HEK293 (cell line): Measurements from ENCODE around the gene SIMC1.

Experiments used
- BCL11B ChIP-seq: fragments of 450-650 bp; formaldehyde crosslinking; IDR thresholded peaks from 2 replicates; pipeline ENCODE4 v1.5.1; 2016; ENCODE audit warnings: low read depth, missing biosample characterization, missing genetic modification characterization
- ELK4 ChIP-seq: IDR thresholded peaks from 2 replicates; pipeline ENCODE4 v1.6.1; 2011; ENCODE audit warnings: mild to moderate bottlenecking, low read depth, low read length, borderline replicate concordance
- GLIS2 ChIP-seq: fragments of 450-650 bp; formaldehyde crosslinking; IDR thresholded peaks from 2 replicates; pipeline ENCODE4 v1.5.1; 2016; ENCODE audit warnings: missing biosample characterization, missing genetic modification characterization
- HOXD13 ChIP-seq: sonication (generic); formaldehyde crosslinking; IDR thresholded peaks from 2 replicates; pipeline ENCODE4 v1.8.0; 2022; ENCODE audit warnings: missing genetic modification reagents, borderline replicate concordance
- KLF1 ChIP-seq: fragments of 450-650 bp; formaldehyde crosslinking; IDR thresholded peaks from 2 replicates; pipeline ENCODE4 v1.5.1; 2016; ENCODE audit warnings: missing biosample characterization, missing genetic modification characterization
- KLF10 ChIP-seq: fragments of 450-650 bp; IDR thresholded peaks from 2 replicates; pipeline ENCODE4 v1.5.1; 2018; ENCODE audit warnings: missing biosample characterization, mild to moderate bottlenecking, missing genetic modification characterization
- PRDM1 ChIP-seq: fragments of 450-650 bp; formaldehyde crosslinking; IDR thresholded peaks from 2 replicates; pipeline ENCODE4; 2016; ENCODE audit warnings: missing biosample characterization, missing genetic modification characterization
- PRDM10 ChIP-seq: fragments of 450-650 bp; formaldehyde crosslinking; IDR thresholded peaks from 2 replicates; pipeline ENCODE4 v1.5.1; 2016; ENCODE audit warnings: missing biosample characterization, missing genetic modification characterization
- SCRT2 ChIP-seq: fragments of 450-650 bp; formaldehyde crosslinking; IDR thresholded peaks from 2 replicates; pipeline ENCODE4 v1.5.1; 2016; ENCODE audit warnings: missing biosample characterization, missing genetic modification characterization
- YY1 ChIP-seq: fragments of 450-650 bp; formaldehyde crosslinking; IDR thresholded peaks from 2 replicates; pipeline ENCODE4 v1.5.1; 2018; ENCODE audit warnings: missing biosample characterization, missing genetic modification characterization
- ZBTB10 ChIP-seq: fragments of 450-650 bp; formaldehyde crosslinking; IDR thresholded peaks from 2 replicates; pipeline ENCODE4 v1.5.1; 2016; ENCODE audit warnings: missing biosample characterization, missing genetic modification characterization
- ZBTB48 ChIP-seq: fragments of 450-650 bp; formaldehyde crosslinking; IDR thresholded peaks from 2 replicates; pipeline ENCODE4 v1.5.1; 2016; ENCODE audit warnings: missing biosample characterization, missing genetic modification characterization
- ZEB2 ChIP-seq: fragments of 450-650 bp; formaldehyde crosslinking; IDR thresholded peaks from 2 replicates; pipeline ENCODE4 v1.5.1; 2016; ENCODE audit warnings: missing biosample characterization, missing genetic modification characterization
- ZFP69B ChIP-seq: fragments of 450-650 bp; formaldehyde crosslinking; IDR thresholded peaks from 2 replicates; pipeline ENCODE4 v1.5.1; 2016; ENCODE audit warnings: missing biosample characterization, missing genetic modification characterization
- ZNF140 ChIP-seq: fragments of 450-650 bp; formaldehyde crosslinking; IDR thresholded peaks from 2 replicates; pipeline ENCODE4 v1.5.1; 2016; ENCODE audit warnings: missing biosample characterization, missing genetic modification characterization
- ZNF155 ChIP-seq: fragments of 450-650 bp; formaldehyde crosslinking; IDR thresholded peaks from 2 replicates; pipeline ENCODE4 v1.5.1; 2016; ENCODE audit warnings: missing biosample characterization, missing genetic modification characterization
- ZNF335 ChIP-seq: fragments of 450-650 bp; formaldehyde crosslinking; conservative IDR thresholded peaks from 2 replicates; pipeline ENCODE4 v1.5.1; 2016; ENCODE audit warnings: missing biosample characterization, missing genetic modification characterization
- ZNF341 ChIP-seq: fragments of 450-650 bp; formaldehyde crosslinking; IDR thresholded peaks from 2 replicates; pipeline ENCODE4; 2016; ENCODE audit warnings: low read depth, missing biosample characterization, missing genetic modification characterization
- ZNF404 ChIP-seq: fragments of 450-650 bp; formaldehyde crosslinking; IDR thresholded peaks from 2 replicates; pipeline ENCODE4 v1.5.1; 2017; ENCODE audit warnings: missing biosample characterization, missing genetic modification characterization
- ZNF423 ChIP-seq: fragments of 450-650 bp; formaldehyde crosslinking; IDR thresholded peaks from 2 replicates; pipeline ENCODE4 v1.5.1; 2016; ENCODE audit warnings: missing biosample characterization, missing genetic modification characterization
- ZNF510 ChIP-seq: fragments of 450-650 bp; formaldehyde crosslinking; IDR thresholded peaks from 2 replicates; pipeline ENCODE4 v1.5.1; 2018; ENCODE audit warnings: mild to moderate bottlenecking, missing genetic modification characterization, missing biosample characterization; ENCODE audit not compliant: insufficient replicate concordance
- ZNF514 ChIP-seq: fragments of 450-650 bp; formaldehyde crosslinking; IDR thresholded peaks from 2 replicates; pipeline ENCODE4 v1.5.1; 2016; ENCODE audit warnings: missing biosample characterization, missing genetic modification characterization
- ZNF518A ChIP-seq: fragments of 450-650 bp; formaldehyde crosslinking; conservative IDR thresholded peaks from 2 replicates; pipeline ENCODE4 v1.5.1; 2016; ENCODE audit warnings: low read depth, missing biosample characterization, missing genetic modification characterization
- ZNF558 ChIP-seq: fragments of 450-650 bp; formaldehyde crosslinking; IDR thresholded peaks from 2 replicates; pipeline ENCODE4 v1.5.1; 2016; ENCODE audit warnings: missing biosample characterization, missing genetic modification characterization
- ZNF623 ChIP-seq: fragments of 450-650 bp; formaldehyde crosslinking; IDR thresholded peaks from 2 replicates; pipeline ENCODE4 v1.5.1; 2016; ENCODE audit warnings: missing biosample characterization, missing genetic modification characterization
- ZNF624 ChIP-seq: fragments of 450-650 bp; formaldehyde crosslinking; IDR thresholded peaks from 2 replicates; pipeline ENCODE4 v1.5.1; 2017; ENCODE audit warnings: missing biosample characterization, missing genetic modification characterization
- ZNF76 ChIP-seq: fragments of 450-650 bp; formaldehyde crosslinking; IDR thresholded peaks from 2 replicates; pipeline ENCODE4; 2016; ENCODE audit warnings: low read depth, missing biosample characterization, missing genetic modification characterization, borderline replicate concordance
- ZSCAN30 ChIP-seq: fragments of 450-650 bp; IDR thresholded peaks from 2 replicates; pipeline ENCODE4 v1.5.1; 2018; ENCODE audit warnings: missing biosample characterization, mild to moderate bottlenecking, missing genetic modification characterization, moderate library complexity

Gene SIMC1

GRCh38 chr5:176361437-176362232, 123.4 kb downstream of the SIMC1 start, which contains the start of gene KIAA1191 (continued):
- peak; percentile 72 for TF ChIP-seq ZEB2 (tag by site-specific recombination)
- no peak for TF ChIP-seq ZNF404 (tag by site-specific recombination)
- peak; percentile 50; the same call in 1 of the 2 replicates for TF ChIP-seq ZSCAN30
- TF ChIP-seq BCL11B (tag by site-specific recombination) = peak; percentile 58; the same call in 1 of the 2 replicates
- TF ChIP-seq ZNF76 = peak; percentile 93
- TF ChIP-seq ZNF624 (tag by site-specific recombination) = no peak
- TF ChIP-seq ZNF155 (tag by site-specific recombination) = no peak
- TF ChIP-seq KLF1 (tag by site-specific recombination) = peak; percentile 68
- TF ChIP-seq KLF10 (tag by site-specific recombination) = peak; percentile 50
- peak; percentile 42 for TF ChIP-seq SCRT2
- peak; percentile 60; the same call in 1 of the 2 replicates for TF ChIP-seq ZNF423 (tag by site-specific recombination)
- peak; percentile 100 for TF ChIP-seq ZNF335
- TF ChIP-seq ELK4 = no peak
- no peak for TF ChIP-seq ZNF623 (tag by site-specific recombination)
- TF ChIP-seq PRDM1 (tag by site-specific recombination) = 0 out of 2 replicates have a peak, but pooled peaks have one; percentile 25
- TF ChIP-seq ZFP69B (tag by site-specific recombination) = peak; percentile 42; the same call in 1 of the 2 replicates
- TF ChIP-seq ZNF518A (tag by site-specific recombination) = 0 out of 2 replicates have a peak, but pooled peaks have one; percentile 22
- TF ChIP-seq PRDM10 (tag by site-specific recombination) = peak; percentile 45
- TF ChIP-seq YY1 (tag by site-specific recombination) = peak; percentile 56; the same call in 1 of the 2 replicates
- no peak for TF ChIP-seq ZNF510 (tag by site-specific recombination)
- TF ChIP-seq ZNF514 (tag by site-specific recombination) = no peak
- TF ChIP-seq HOXD13 (CRISPR knock-in tag) = 0 out of 2 replicates have a peak, but pooled peaks have one; percentile 0
- peak; percentile 21; the same call in 1 of the 2 replicates for TF ChIP-seq ZNF558
- 0 out of 2 replicates have a peak, but pooled peaks have one; percentile 58 for TF ChIP-seq ZBTB10 (tag by site-specific recombination)
- TF ChIP-seq GLIS2 (tag by site-specific recombination) = peak; percentile 88
- peak; percentile 61 for TF ChIP-seq ZBTB48 (tag by site-specific recombination)
- peak; percentile 54 for TF ChIP-seq ZNF341 (tag by site-specific recombination)
- TF ChIP-seq ZNF140 (tag by site-specific recombination) = no peak
